Left lung (tissue), 10 donors: ENCODE results near the gene MCM3. TPM values are rescaled to one million over a fixed set of nuclear protein-coding genes. Genes with fewer than 3 reads are reported as not detected.

Experiments
- ATAC-seq: fragments of 200-7000 bp; cut with Tn5 transposase; one replicate; pipeline ENCODE4 v1.9.1; 2020; ENCODE audit warnings: moderate library complexity
- DNase-seq, 4 donors: peaks; one replicate each; pipeline ENCODE4 v3.0.0-alpha.2; 2013 to 2020
- H3K27ac ChIP-seq, 2 donors: fragments of 200-600 bp; sonication (generic) in 1 of 2; one replicate each; pipeline versions ENCODE4 v1.5.0 to v1.8.0; 2020 to 2021
- H3K27me3 ChIP-seq, 2 donors: fragments of 200-600 bp; sonication (generic) in 1 of 2; one replicate each; pipeline versions ENCODE4 v1.5.0 to v1.8.0; 2020 to 2021
- H3K36me3 ChIP-seq, 2 donors: fragments of 200-600 bp; sonication (generic) in 1 of 2; one replicate each; pipeline versions ENCODE4 v1.5.0 to v1.8.0; 2020 to 2021
- H3K4me1 ChIP-seq, 2 donors: fragments of 200-600 bp; one replicate each; pipeline ENCODE4 v1.8.0; 2021
- H3K4me3 ChIP-seq, 2 donors: fragments of 200-600 bp; sonication (generic) in 1 of 2; one replicate each; pipeline versions ENCODE4 v1.5.0 to v1.8.0; 2020 to 2021; ENCODE audit warnings: mild to moderate bottlenecking in 1 of 2
- H3K9me3 ChIP-seq, 2 donors: fragments of 200-600 bp; sonication (generic) in 1 of 2; one replicate each; pipeline versions ENCODE4 v1.5.0 to v1.8.0; 2020 to 2021
- intact Hi-C, 2 donors: fragments of 100-400 bp; cut with DNase I; formaldehyde crosslinking; loops; one replicate each; pipeline versions ENCODE4 v1.11.2 to v1.14.2; 2022
- polyA plus RNA-seq, 6 donors: library from polyadenylated mRNA; unstranded; fragments of 120-200 nt; gene quantifications; one replicate each; pipeline ENCODE4 v1.2.1, GENCODE V29; 2013; ENCODE audit not compliant: insufficient read length in 6 of 6
- total RNA-seq, 2 donors: library from RNA; stranded (reverse); fragmentation: NEBNext Ultra II Directional; extraction: Animal tissue kit (Norgen Biotek cat#: 25700); gene quantifications; one replicate each; pipeline ENCODE4 v1.2.1, GENCODE V29; 2021
- TF ChIP-seq, protein P1 (sequence below), 2 donors: fragments of 200-600 bp; sonication (generic) in 1 of 2; IDR thresholded peaks; one replicate each; pipeline versions ENCODE4 v1.5.0 to v1.8.0; 2021; ENCODE audit warnings: antibody characterized with exemption in 2 of 2
- donor health status: DM: no; HTN: yes; CAD: no.
- donor health status: DM: no; HTN: no; CAD: no.

Gene MCM3
- total and polyA plus RNA-seq, 8 donors = 38.9 to 122 (median 95.3) TPM

DNA sequence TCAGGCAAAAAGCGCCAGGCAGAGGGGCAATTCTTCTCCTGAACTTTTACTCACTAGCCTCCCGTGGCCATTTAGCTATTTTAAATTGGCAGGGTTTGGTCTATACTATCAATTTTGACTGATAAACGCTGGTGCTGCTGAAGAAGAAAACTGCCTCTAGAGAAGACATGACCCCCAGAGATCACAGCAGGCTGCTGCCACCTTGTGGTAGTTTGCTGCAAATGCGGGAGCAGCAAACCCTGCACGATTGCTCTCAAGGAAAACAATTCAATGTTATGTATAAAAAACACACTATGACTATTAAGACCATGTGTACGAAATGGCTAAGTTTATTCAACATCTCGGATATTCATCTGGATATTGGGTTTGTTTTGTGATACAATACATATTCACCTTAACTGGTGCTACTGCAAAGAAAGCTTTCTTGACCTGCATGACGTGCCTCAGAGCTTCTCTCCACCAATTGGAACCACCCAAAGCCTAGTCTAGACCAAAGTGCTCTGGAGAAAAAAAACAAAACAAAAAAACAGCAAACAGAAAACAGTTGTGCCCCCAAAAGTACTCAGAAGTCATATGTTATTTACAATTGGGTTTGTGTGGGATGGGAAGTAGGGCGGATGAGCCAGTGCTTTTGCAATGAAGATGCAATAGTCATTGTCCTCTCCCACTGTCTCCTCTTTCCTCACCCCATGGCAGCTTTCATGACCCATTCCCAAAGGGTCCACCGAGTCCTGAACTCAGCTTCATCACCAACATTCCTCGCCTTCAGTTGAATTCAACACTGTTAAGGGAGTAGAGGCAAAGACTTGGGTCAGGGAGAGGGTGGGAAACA lies 20.6 kb downstream of the MCM3 start:
- Histone ChIP-seq H3K9me3 (no peaks in the 10 kb centered on the region), H3K4me1 (no peaks in the 10 kb centered on the region), H3K27me3 (no peaks in the 10 kb centered on the region), H3K27ac (no peak overlapping the region), H3K4me3 (no peak overlapping the region), H3K36me3 (peaks cover 0 to 82% of the 10 kb centered on the region in 2 donors)
- TF ChIP-seq, protein P1, sequence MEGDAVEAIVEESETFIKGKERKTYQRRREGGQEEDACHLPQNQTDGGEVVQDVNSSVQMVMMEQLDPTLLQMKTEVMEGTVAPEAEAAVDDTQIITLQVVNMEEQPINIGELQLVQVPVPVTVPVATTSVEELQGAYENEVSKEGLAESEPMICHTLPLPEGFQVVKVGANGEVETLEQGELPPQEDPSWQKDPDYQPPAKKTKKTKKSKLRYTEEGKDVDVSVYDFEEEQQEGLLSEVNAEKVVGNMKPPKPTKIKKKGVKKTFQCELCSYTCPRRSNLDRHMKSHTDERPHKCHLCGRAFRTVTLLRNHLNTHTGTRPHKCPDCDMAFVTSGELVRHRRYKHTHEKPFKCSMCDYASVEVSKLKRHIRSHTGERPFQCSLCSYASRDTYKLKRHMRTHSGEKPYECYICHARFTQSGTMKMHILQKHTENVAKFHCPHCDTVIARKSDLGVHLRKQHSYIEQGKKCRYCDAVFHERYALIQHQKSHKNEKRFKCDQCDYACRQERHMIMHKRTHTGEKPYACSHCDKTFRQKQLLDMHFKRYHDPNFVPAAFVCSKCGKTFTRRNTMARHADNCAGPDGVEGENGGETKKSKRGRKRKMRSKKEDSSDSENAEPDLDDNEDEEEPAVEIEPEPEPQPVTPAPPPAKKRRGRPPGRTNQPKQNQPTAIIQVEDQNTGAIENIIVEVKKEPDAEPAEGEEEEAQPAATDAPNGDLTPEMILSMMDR (IDR thresholded peaks at IDR 0.05) = peak; percentile 89 to 93
- intact Hi-C loops = loop anchor here in 1 of 2 donors (10.0 kb wide), 1 partner anchor 99 kb away; no protein-coding TSS in a partner anchor
- peak; percentile 42 to 77 (median 62) for DNase-seq
- peak; percentile 94 for ATAC-seq

DNA sequence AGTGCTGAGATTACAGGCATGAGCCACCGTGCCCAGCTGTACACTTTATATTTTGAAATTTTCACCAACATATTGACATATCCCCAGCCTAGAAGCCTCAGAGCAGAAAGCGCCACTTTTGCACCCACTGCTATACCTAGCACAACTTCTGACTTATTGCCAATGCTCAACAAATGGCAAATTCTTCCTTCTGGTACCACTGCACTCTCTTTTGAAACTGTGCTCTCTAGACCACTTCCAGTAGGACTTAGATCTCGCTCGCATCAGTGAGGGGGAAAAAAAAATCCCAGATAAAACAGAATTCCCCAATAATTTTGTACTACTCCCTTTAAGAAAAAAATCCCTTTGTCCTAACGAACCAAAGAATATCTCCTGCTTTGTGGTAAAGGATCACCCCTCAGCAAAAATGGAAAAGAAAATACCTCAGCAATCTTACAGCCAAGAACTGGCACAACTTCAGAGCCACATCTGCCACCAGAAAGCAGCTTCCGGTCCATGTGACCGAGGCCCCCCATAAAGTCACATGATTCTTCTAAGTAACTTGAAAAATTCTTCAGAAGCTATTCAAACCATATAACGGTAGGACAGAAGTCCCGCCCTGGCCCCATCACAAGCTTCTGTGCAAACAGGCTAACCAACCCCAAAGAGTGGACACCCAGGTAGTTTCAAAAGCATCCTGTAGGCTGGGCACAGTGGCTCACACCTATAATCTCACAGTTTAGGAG lies 21.8 kb downstream of the MCM3 start:
- ATAC-seq (no peak), DNase-seq (no peak)
- H3K4me1 ChIP-seq = no peaks in the 10 kb centered on the region
- H3K4me3 ChIP-seq = no peak overlapping the region
- TF ChIP-seq, protein P1 (IDR thresholded peaks at IDR 0.05) = no peak
- peaks cover 0 to 71% of the 10 kb centered on the region in 2 donors for H3K36me3 ChIP-seq
- intact Hi-C loops = loop anchor here in 1 of 2 donors (10.0 kb wide), 1 partner anchor 98 kb away; no protein-coding TSS in a partner anchor
- no peaks in the 10 kb centered on the region for H3K27me3 ChIP-seq
- H3K9me3 ChIP-seq = no peaks in the 10 kb centered on the region
- no peak overlapping the region for H3K27ac ChIP-seq

DNA sequence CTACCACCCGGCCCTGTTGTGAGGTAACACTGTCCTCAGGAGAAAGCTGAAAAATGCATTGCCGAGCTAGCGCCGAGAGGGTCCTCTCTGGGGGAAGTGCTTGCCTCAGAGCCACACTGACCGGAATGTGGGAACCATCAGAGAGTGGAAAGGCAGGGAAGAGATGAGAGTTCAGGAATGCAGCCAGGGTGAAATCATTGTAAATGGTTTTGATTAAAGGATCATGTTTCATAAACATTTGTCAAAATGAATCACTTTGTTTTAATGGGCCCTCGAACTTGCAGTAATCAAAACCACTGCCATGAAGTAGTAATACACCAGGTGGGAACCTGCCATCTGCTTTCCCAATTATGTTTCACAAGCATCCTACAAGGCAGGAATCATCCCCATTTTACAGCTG lies 23.3 kb downstream of the MCM3 start:
- Histone ChIP-seq H3K36me3 (peaks cover 0 to 55% of the 10 kb centered on the region in 2 donors), H3K27me3 (no peaks in the 10 kb centered on the region), H3K4me3 (no peak overlapping the region), H3K27ac (no peak overlapping the region), H3K9me3 (no peaks in the 10 kb centered on the region), H3K4me1 (no peaks in the 10 kb centered on the region)
- intact Hi-C loops = loop anchor here in 1 of 2 donors (10.0 kb wide), 1 partner anchor 96 kb away; no protein-coding TSS in a partner anchor
- ATAC-seq (no peak), DNase-seq (no peak)
- TF ChIP-seq, protein P1 (IDR thresholded peaks at IDR 0.05) = no peak

DNA sequence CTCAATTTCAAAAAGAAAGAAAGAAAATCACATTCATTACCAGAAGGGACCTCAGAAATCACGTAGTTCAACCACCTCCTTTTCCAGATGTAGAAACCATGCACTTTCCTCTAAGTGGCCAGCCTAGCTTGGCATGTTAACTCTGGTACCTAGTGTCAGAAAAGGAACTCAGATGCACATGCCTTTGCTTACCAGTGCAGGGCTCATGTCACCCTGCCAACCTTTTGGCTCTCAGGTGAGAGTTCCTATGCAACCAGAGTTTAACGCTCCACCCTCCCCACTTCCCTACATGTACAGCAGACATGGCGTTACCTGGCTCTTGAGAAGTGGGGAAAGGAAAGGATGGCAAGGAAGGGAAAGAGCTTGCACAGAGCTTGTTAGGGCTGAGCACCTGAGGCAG lies 23.9 kb downstream of the MCM3 start:
- no peak overlapping the region for H3K4me3 ChIP-seq
- no peak for DNase-seq
- no peak overlapping the region for H3K27ac ChIP-seq
- H3K27me3 ChIP-seq = peaks cover 0 to 4% of the 10 kb centered on the region in 2 donors
- TF ChIP-seq, protein P1 (IDR thresholded peaks at IDR 0.05) = no peak
- H3K4me1 ChIP-seq = no peaks in the 10 kb centered on the region
- no peaks in the 10 kb centered on the region for H3K9me3 ChIP-seq
- peaks cover 0 to 49% of the 10 kb centered on the region in 2 donors for H3K36me3 ChIP-seq
- intact Hi-C loops = loop anchor here in 1 of 2 donors (10.0 kb wide), 1 partner anchor 96 kb away; no protein-coding TSS in a partner anchor
- no peak for ATAC-seq

DNA sequence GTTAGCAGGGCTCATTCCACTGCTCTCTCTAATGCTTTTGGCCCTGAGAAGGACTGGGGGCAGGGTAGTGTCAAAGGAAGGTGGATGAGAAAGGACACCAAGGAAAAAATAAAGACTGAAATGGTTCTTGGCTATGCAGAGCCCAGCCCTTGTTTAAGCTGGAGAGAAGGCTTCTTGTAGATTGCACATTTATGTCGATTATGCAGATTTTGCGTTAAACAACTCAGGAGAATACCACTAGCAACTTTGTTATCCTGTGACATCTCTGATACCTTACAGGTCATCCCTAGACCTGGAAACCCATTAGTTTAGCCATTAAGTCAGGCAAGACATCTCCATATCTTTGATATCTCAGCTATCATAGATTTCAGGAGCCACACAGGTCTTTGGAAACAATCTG lies 29.1 kb downstream of the MCM3 start:
- Histone ChIP-seq H3K4me1 (no peaks in the 10 kb centered on the region), H3K4me3 (no peak overlapping the region), H3K27ac (no peak overlapping the region), H3K36me3 (no peaks in the 10 kb centered on the region), H3K9me3 (no peaks in the 10 kb centered on the region), H3K27me3 (peaks cover 4 to 35% of the 10 kb centered on the region in 2 donors)
- ATAC-seq (no peak), DNase-seq (no peak)
- TF ChIP-seq, protein P1 (IDR thresholded peaks at IDR 0.05) = no peak
- intact Hi-C loops = no loop called here
